HG03280 (cell line): Measurements from ENCODE around the gene NLGN3.

ENCODE experiments used
- ATAC-seq: cut with Tn5 transposase; IDR thresholded peaks from one replicate; pipeline ENCODE4 v1.9.1; 2021; ENCODE audit warnings: mild to moderate bottlenecking, moderate library complexity; ENCODE audit not compliant: unreplicated experiment

Gene NLGN3

GRCh38 chrX:71210816-71211215 lies 66.2 kb downstream of the NLGN3 start:
- no peak for ATAC-seq

DNA sequence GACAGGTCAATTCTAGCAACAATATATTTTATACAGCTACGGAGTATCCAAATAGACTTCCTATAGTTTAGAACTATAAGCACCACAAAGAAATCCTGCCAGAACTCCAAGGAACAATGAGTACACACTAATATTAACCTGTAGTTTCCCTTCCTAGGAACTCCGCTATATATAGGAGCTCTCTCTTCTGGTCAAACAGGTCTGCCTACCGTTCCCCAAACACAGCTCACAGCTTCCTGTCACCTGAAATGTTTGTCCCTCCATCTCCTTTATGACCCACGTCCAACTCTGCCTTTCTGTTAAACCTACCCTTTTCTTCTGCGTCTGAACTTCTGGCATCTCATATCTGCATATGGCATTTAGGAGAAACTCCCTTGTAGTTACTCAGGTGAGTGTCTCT lies 67.9 kb downstream of the NLGN3 start:
- ATAC-seq = no peak

DNA sequence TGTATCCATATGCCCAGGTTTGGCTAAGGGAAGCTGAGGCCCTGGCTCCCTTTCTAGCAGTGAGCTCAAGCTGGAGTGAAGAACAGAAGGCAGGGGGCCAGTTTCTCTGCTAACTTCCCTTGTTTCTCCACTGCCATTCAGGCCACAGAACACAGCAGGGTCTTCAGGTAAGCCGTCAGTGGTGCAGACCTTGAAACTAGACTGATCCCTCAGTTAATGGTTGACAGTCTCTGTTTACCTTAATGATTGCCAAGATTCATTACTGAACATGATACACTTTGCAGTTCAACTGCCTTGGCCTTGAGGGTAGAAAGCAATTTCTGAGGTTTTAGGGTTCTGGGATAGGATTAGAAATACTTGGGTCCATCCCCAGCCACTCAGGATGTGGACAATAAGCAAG lies 69.5 kb downstream of the NLGN3 start:
- no peak for ATAC-seq

DNA sequence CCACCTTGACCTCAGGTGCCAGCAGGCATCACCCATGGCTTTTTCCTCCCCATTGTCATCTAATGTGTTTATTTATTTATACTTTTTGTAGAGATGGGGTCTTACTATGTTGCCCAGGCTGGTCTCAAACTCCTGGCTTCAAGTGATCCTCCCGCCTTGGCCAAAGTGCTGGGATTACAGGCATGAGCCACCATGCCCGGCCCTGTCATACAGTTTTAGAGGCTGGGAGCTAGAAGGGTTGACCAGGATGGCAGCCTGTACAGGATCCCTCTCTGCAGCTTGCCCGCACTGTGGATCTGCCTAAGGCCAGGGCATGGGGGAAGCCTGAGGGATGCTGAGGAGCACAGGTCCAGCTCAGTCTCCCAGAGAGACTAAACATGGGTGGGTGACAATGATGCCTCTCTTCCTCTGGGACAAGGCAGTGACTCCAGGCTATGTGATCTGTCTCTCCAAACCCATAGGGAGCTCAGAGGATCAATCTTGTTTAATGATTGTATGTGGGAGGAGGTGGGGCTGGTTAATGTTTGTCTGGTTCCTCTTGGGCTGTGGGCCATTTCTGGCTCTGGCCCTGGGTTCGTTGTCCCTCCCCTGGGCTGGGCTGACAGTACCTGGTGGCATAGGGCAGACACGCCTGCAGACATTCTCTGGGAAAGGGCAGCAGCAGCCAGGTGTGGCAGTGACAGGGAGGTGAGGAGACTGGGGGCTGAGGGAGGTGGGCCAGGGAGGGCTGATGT lies 70.1 kb downstream of the NLGN3 start:
- ATAC-seq = no peak

DNA sequence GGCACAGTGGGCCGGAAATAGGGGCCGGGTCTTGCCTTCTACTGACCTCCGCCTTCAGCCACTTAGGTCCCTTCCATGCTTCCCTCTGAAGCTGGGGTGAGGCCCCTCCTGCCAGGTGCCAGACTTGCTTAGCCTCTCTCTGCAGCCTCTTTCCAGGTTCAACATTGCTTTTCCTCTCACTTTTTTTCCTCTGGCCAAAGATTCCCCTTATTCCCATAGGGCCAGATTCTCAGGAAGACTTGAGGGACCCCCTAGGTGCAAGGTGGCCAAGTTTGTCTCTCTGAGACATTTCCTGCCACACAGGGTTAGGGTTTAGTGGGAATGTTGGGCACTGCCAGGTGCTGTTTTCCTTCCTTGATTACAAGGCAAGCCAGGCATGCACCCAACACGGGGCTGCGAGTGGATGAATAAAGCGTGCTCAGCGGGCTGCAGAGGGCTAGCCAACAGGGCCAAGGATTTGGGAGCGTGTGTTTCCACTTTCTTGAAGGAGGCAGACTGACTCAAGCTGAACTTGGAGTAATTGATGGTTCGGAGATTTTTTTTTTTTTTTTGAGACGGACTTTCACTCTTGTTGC lies 70.8 kb downstream of the NLGN3 start:
- ATAC-seq = no peak

- no peak for ATAC-seq
Observed at GRCh38 chrX:71216485-71216884, 71.8 kb downstream of the NLGN3 start.

- no peak for ATAC-seq
Observed at GRCh38 chrX:71217298-71217697, 72.7 kb downstream of the NLGN3 start.
